CD4-positive, alpha-beta T cell treated with Interleukin-6 at 100 ng/mL for 8 hours (primary cell): ENCODE results near the gene AP1G2.
"Not testable (repeated sequence)": the region's sequence is repeated elsewhere in the genome, so short reads cannot be mapped to it uniquely, and the experiment has no call there.

Experiments used
- DNase-seq: peaks from one replicate; pipeline ENCODE4 v3.0.0-alpha.2; 2020; ENCODE audit warnings: mixed read lengths, low spot score

Gene AP1G2

GRCh38 chr14:23538050-23538718 lies 29.4 kb downstream of the AP1G2 start:
- DNase-seq = no peak

- DNase-seq = no peak
Observed at GRCh38 chr14:23537351-23538049, 30.1 kb downstream of the AP1G2 start.

GRCh38 chr14:23536906-23537305 lies 30.7 kb downstream of the AP1G2 start:
- not testable (repeated sequence) for DNase-seq

GRCh38 chr14:23536494-23536893 lies 31.1 kb downstream of the AP1G2 start:
- no peak for DNase-seq

- DNase-seq = no peak
Observed at GRCh38 chr14:23535943-23536342, 31.6 kb downstream of the AP1G2 start.

- DNase-seq = no peak
Observed at GRCh38 chr14:23533652-23534435, 33.7 kb downstream of the AP1G2 start.

- no peak for DNase-seq
Observed at GRCh38 chr14:23532658-23533057, 34.9 kb downstream of the AP1G2 start.

- no peak for DNase-seq
Observed at GRCh38 chr14:23531391-23531790, 36.2 kb downstream of the AP1G2 start.

GRCh38 chr14:23530375-23531055 lies 37.1 kb downstream of the AP1G2 start:
- DNase-seq = no peak

- no peak for DNase-seq
Observed at GRCh38 chr14:23529016-23529415, 38.6 kb downstream of the AP1G2 start.

- no peak for DNase-seq
Observed at GRCh38 chr14:23528555-23528954, 39.0 kb downstream of the AP1G2 start.

GRCh38 chr14:23525611-23526010 lies 42.0 kb downstream of the AP1G2 start:
- no peak for DNase-seq

- no peak for DNase-seq
Observed at GRCh38 chr14:23524954-23525353, 42.6 kb downstream of the AP1G2 start.

- no peak for DNase-seq
Observed at GRCh38 chr14:23523229-23524016, 44.2 kb downstream of the AP1G2 start.

GRCh38 chr14:23522643-23523198 lies 44.9 kb downstream of the AP1G2 start:
- no peak for DNase-seq

- DNase-seq = no peak
Observed at GRCh38 chr14:23521785-23522640, 45.6 kb downstream of the AP1G2 start.

GRCh38 chr14:23520899-23521533 lies 46.6 kb downstream of the AP1G2 start:
- no peak for DNase-seq

GRCh38 chr14:23518709-23519108 lies 48.9 kb downstream of the AP1G2 start:
- no peak for DNase-seq

GRCh38 chr14:23517650-23518326 lies 49.8 kb downstream of the AP1G2 start:
- no peak for DNase-seq
